ENCODE measurements around the gene GRIK5. TPM values are rescaled to one million over a fixed set of nuclear protein-coding genes. Genes with fewer than 3 reads are reported as not detected.
"Not testable (repeated sequence)": the region's sequence is repeated elsewhere in the genome, so short reads cannot be mapped to it uniquely, and the experiment has no call there.

Gene GRIK5
- total RNA-seq, 1 experiment from 2014 or later, result 16.4 TPM

GRCh38 chr19:42057846-42058245 lies 12.2 kb downstream of the GRIK5 start:
- Histone ChIP-seq H3K4me3 (ENCODE audit: insufficient read depth, low read depth, low read length) (no peak overlapping the region), H3K36me3 (replicated peaks; ENCODE audit: control insufficient read depth, insufficient read depth, low read length) (peaks cover 41% of the 10 kb centered on the region), H3K27me3 (ENCODE audit: control insufficient read depth, insufficient read depth, low read length) (no peaks in the 10 kb centered on the region)
- DNase-seq, result no peak

- Histone ChIP-seq H3K4me3 (ENCODE audit: insufficient read depth, low read depth, low read length) (no peak overlapping the region), H3K36me3 (replicated peaks; ENCODE audit: control insufficient read depth, insufficient read depth, low read length) (peaks cover 39% of the 10 kb centered on the region), H3K27me3 (ENCODE audit: control insufficient read depth, insufficient read depth, low read length) (no peaks in the 10 kb centered on the region)
- no peak for DNase-seq
Measured at GRCh38 chr19:42054205-42054604, 15.8 kb downstream of the GRIK5 start.

GRCh38 chr19:42053037-42053935 lies 16.7 kb downstream of the GRIK5 start:
- Histone ChIP-seq H3K27me3 (ENCODE audit: control insufficient read depth, insufficient read depth, low read length) (no peaks in the 10 kb centered on the region), H3K36me3 (replicated peaks; ENCODE audit: control insufficient read depth, insufficient read depth, low read length) (peaks cover 36% of the 10 kb centered on the region), H3K4me3 (ENCODE audit: insufficient read depth, low read depth, low read length) (no peak overlapping the region)
- DNase-seq, result no peak

- Histone ChIP-seq H3K4me3 (ENCODE audit: insufficient read depth, low read depth, low read length) (no peak overlapping the region), H3K36me3 (replicated peaks; ENCODE audit: control insufficient read depth, insufficient read depth, low read length) (peaks cover 36% of the 10 kb centered on the region), H3K27me3 (ENCODE audit: control insufficient read depth, insufficient read depth, low read length) (no peaks in the 10 kb centered on the region)
- no peak for DNase-seq
Measured at GRCh38 chr19:42052241-42052863, 17.7 kb downstream of the GRIK5 start.

GRCh38 chr19:42051166-42052115 lies 18.6 kb downstream of the GRIK5 start:
- DNase-seq, result no peak
- Histone ChIP-seq H3K27me3 (ENCODE audit: control insufficient read depth, insufficient read depth, low read length) (no peaks in the 10 kb centered on the region), H3K36me3 (replicated peaks; ENCODE audit: control insufficient read depth, insufficient read depth, low read length) (peaks cover 29% of the 10 kb centered on the region), H3K4me3 (ENCODE audit: insufficient read depth, low read depth, low read length) (no peak overlapping the region)

GRCh38 chr19:42048992-42049391 lies 21.0 kb downstream of the GRIK5 start:
- H3K4me3 ChIP-seq (ENCODE audit: insufficient read depth, low read depth, low read length), result no peak overlapping the region
- no peak for DNase-seq

GRCh38 chr19:42045575-42045974 lies 24.4 kb downstream of the GRIK5 start:
- no peak overlapping the region for H3K4me3 ChIP-seq (ENCODE audit: insufficient read depth, low read depth, low read length)
- peaks cover 14% of the 10 kb centered on the region for H3K36me3 ChIP-seq (replicated peaks; ENCODE audit: control insufficient read depth, insufficient read depth, low read length)
- DNase-seq, result no peak
- no peaks in the 10 kb centered on the region for H3K27me3 ChIP-seq (ENCODE audit: control insufficient read depth, insufficient read depth, low read length)

More at GRCh38 chr19:42048992-42049391, 21.0 kb downstream of the GRIK5 start:
- Histone ChIP-seq H3K36me3 (replicated peaks; ENCODE audit: control insufficient read depth, insufficient read depth, low read length) (peaks cover 19% of the 10 kb centered on the region), H3K27me3 (ENCODE audit: control insufficient read depth, insufficient read depth, low read length) (no peaks in the 10 kb centered on the region)

GRCh38 chr19:42042455-42043170 lies 27.4 kb downstream of the GRIK5 start:
- Histone ChIP-seq H3K36me3 (replicated peaks; ENCODE audit: control insufficient read depth, insufficient read depth, low read length) (peaks cover 19% of the 10 kb centered on the region), H3K4me3 (ENCODE audit: insufficient read depth, low read depth, low read length) (no peak overlapping the region), H3K27me3 (ENCODE audit: control insufficient read depth, insufficient read depth, low read length) (no peaks in the 10 kb centered on the region)
- no peak for DNase-seq

- H3K27me3 ChIP-seq (ENCODE audit: control insufficient read depth, insufficient read depth, low read length); H3K4me3 ChIP-seq (ENCODE audit: insufficient read depth, low read depth, low read length); DNase-seq: not testable (repeated sequence)
- H3K36me3 ChIP-seq (replicated peaks; ENCODE audit: control insufficient read depth, insufficient read depth, low read length), result peaks cover 21% of the 10 kb centered on the region
Measured at GRCh38 chr19:42040491-42040890, 29.5 kb downstream of the GRIK5 start.

- Histone ChIP-seq H3K4me3 (ENCODE audit: insufficient read depth, low read depth, low read length) (no peak overlapping the region), H3K27me3 (ENCODE audit: control insufficient read depth, insufficient read depth, low read length) (no peaks in the 10 kb centered on the region), H3K36me3 (replicated peaks; ENCODE audit: control insufficient read depth, insufficient read depth, low read length) (peaks cover 18% of the 10 kb centered on the region)
- no peak for DNase-seq
Measured at GRCh38 chr19:42040031-42040430, 30.0 kb downstream of the GRIK5 start.

GRCh38 chr19:42038666-42039065 lies 31.3 kb downstream of the GRIK5 start:
- no peaks in the 10 kb centered on the region for H3K27me3 ChIP-seq (ENCODE audit: control insufficient read depth, insufficient read depth, low read length)
- no peak overlapping the region for H3K4me3 ChIP-seq (ENCODE audit: insufficient read depth, low read depth, low read length)
- peaks cover 18% of the 10 kb centered on the region for H3K36me3 ChIP-seq (replicated peaks; ENCODE audit: control insufficient read depth, insufficient read depth, low read length)
- DNase-seq, result no peak

- Histone ChIP-seq H3K4me3 (ENCODE audit: insufficient read depth, low read depth, low read length) (no peak overlapping the region), H3K36me3 (replicated peaks; ENCODE audit: control insufficient read depth, insufficient read depth, low read length) (peaks cover 16% of the 10 kb centered on the region), H3K27me3 (ENCODE audit: control insufficient read depth, insufficient read depth, low read length) (no peaks in the 10 kb centered on the region)
- DNase-seq, result no peak
Measured at GRCh38 chr19:42037649-42038048, 32.4 kb downstream of the GRIK5 start.

GRCh38 chr19:42034640-42035391 lies 35.2 kb downstream of the GRIK5 start:
- not testable (repeated sequence) for H3K4me3 ChIP-seq (ENCODE audit: insufficient read depth, low read depth, low read length); H3K27me3 ChIP-seq (ENCODE audit: control insufficient read depth, insufficient read depth, low read length)
- DNase-seq, result peak; percentile 86
- peaks cover 15% of the 10 kb centered on the region for H3K36me3 ChIP-seq (replicated peaks; ENCODE audit: control insufficient read depth, insufficient read depth, low read length)

Measured in H7 (cell line).